ENCODE measurements around the gene SLC6A9.

SLC6A9 gene

DNA sequence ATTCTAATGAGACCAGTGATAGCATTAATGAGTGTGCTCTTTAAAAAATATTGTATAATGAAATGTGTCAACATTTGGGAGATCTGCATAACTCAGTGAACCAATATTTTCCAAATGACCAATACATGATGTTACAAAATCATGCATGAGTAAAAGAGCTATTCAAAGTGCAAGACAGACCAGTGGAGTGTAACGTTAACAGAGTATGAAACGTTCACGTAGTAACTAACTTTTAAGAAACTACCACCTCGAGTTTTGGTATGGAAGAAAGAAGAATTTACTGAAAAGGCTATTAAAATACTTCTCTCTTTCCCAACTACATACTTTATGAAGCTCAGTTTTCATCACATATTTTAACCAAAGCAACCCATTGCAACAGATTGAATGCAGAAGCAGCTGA is 9.6 kb upstream of the SLC6A9 start:
- DNase-seq (ENCODE audit: low read depth), result peak; percentile 32
- no peak overlapping the region for H3K4me3 ChIP-seq (replicated peaks; ENCODE audit: low read depth, low read length)
- TF ChIP-seq, protein P1, sequence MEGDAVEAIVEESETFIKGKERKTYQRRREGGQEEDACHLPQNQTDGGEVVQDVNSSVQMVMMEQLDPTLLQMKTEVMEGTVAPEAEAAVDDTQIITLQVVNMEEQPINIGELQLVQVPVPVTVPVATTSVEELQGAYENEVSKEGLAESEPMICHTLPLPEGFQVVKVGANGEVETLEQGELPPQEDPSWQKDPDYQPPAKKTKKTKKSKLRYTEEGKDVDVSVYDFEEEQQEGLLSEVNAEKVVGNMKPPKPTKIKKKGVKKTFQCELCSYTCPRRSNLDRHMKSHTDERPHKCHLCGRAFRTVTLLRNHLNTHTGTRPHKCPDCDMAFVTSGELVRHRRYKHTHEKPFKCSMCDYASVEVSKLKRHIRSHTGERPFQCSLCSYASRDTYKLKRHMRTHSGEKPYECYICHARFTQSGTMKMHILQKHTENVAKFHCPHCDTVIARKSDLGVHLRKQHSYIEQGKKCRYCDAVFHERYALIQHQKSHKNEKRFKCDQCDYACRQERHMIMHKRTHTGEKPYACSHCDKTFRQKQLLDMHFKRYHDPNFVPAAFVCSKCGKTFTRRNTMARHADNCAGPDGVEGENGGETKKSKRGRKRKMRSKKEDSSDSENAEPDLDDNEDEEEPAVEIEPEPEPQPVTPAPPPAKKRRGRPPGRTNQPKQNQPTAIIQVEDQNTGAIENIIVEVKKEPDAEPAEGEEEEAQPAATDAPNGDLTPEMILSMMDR (IDR thresholded peaks at IDR 0.05; ENCODE audit: low read length, missing control alignments), result no peak

DNA sequence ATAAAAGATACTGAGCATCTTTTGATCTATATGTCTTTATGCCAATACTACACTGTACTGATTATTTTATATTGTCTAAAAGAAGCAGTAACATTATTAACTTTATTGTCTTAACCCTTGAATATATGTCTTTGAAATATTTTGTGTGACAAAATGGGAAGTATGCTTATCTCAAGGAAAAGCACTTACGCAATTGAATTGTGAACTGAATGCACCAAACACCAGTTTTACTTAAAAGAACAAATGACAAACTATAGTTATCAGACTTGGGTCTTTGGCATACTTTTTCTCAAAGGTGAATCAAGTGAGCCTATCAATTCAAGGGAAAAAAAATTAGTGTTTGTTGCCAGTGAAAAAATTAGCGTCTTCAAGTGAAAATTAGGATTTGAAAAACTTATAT is 9.2 kb upstream of the SLC6A9 start:
- TF ChIP-seq, protein P1 (IDR thresholded peaks at IDR 0.05; ENCODE audit: low read length, missing control alignments), result no peak
- no peak overlapping the region for H3K4me3 ChIP-seq (replicated peaks; ENCODE audit: low read depth, low read length)
- DNase-seq (ENCODE audit: low read depth), result peak; percentile 45

DNA sequence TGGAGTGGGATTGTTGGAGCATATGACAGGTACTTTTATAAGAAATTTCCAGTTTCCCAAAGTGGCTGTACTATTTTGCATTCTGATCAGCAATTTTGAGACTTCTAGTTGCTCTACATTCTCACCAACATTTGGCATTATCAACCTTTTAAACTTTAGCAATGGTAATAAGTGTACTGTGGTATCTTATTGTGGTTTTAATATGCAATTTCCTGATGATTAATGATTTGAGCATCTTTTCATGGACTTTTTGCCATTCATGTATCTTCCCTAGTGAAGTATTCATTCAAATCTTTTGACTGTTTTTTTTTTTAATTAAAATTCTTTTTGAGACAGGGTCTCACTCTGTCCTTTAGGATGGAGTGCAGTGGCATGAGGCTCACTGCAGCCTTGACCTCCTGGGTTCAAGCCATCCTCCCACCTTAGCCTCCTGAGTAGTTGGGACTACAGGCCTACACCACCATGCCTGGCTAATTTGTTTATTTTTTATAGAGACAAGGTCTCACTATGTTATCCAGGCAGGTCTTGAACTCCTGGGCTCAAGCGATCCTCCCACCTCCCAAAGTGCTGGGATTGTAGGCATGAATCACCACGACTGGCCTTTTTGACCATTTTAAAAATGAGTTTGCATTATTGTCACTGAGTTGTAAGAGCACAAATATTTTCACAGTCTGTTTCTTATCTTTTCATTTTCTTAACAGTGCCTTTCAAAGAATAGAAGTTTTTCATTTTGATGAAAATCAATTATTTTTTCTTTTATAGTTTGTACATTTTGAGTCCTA is 7.8 kb upstream of the SLC6A9 start:
- peak; percentile 55 for DNase-seq (ENCODE audit: low read depth)
- no peak overlapping the region for H3K4me3 ChIP-seq (replicated peaks; ENCODE audit: low read depth, low read length)
- TF ChIP-seq, protein P1 (IDR thresholded peaks at IDR 0.05; ENCODE audit: low read length, missing control alignments), result no peak

DNA sequence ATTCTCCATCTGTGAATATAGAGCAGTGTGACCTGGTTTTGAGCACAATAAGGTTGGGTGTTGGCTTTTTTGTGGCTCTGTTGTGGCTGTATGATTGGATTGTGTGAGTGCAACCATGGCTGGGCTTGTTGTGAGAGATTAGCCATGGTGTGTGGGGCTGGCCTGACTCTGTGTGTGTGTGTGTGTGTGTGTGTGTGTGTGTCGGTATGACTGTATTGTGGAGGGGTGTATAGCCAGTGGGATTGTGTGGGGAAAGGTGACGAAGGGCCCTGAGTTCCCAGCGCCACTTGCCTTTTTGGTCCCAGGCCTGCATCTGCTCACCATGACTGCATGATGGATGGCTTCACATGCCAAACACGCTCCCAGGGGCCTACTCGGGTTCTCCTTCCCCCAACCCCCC is 5.9 kb upstream of the SLC6A9 start:
- no peak for DNase-seq (ENCODE audit: low read depth)
- TF ChIP-seq, protein P1 (IDR thresholded peaks at IDR 0.05; ENCODE audit: low read length, missing control alignments), result no peak

DNA sequence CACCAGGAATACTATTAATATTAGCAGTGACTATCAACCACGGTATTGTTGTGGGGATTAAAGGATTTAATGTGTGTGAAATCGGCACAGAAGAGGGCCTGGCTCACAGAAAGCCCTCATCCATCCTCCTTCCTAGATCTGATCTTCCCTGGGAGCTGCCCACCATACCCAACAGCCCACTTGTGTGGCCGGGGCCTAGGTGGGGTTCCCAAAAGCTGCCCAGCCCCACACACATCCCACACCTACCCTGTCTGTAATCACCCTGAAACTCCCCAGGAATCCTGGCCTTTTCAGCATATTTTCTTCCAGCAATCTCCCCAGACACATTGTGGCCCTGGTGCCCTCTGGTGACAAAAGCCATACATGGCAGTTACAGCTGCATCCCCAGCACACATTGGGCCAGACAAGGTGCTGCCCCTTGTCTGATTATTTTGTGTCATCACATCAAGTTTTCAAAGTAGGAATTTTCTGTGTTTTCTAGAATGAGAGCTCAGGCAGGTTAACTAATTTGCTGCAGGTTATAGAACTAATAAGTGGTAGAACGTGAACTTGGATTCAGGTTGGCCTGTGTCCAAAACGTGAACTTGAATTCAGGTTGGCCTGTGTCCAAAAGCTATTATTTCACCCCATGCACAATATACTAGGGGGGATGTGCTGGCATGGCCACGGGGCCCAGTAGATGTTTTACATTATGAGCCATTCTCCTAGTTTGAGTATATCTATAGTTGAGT is 5.3 kb upstream of the SLC6A9 start:
- peak; percentile 73 for DNase-seq (ENCODE audit: low read depth)
- TF ChIP-seq, protein P1 (IDR thresholded peaks at IDR 0.05; ENCODE audit: low read length, missing control alignments), result peak; percentile 77
- no peak overlapping the region for H3K4me3 ChIP-seq (replicated peaks; ENCODE audit: low read depth, low read length)

More for the DNA sequence above, 5.9 kb upstream of the SLC6A9 start:
- no peak overlapping the region for H3K4me3 ChIP-seq (replicated peaks; ENCODE audit: low read depth, low read length)

GRCh38 chr1:44035726-44036408 is 4.6 kb upstream of the SLC6A9 start:
- DNase-seq (ENCODE audit: low read depth), result peak; percentile 31
- TF ChIP-seq, protein P1 (IDR thresholded peaks at IDR 0.05; ENCODE audit: low read length, missing control alignments), result peak; percentile 17

More at GRCh38 chr1:44035726-44036408, 4.6 kb upstream of the SLC6A9 start:
- H3K4me3 ChIP-seq (replicated peaks; ENCODE audit: low read depth, low read length), result no peak overlapping the region
